RPMI8226 (cell line): ENCODE results near the gene NUBP2.

Experiments
- DNase-seq: peaks from one replicate; pipeline ENCODE4 v3.0.0-alpha.2; 2015

NUBP2 gene

GRCh38 chr16:1759511-1759910 lies 23.2 kb upstream of the NUBP2 start:
- no peak for DNase-seq

DNA sequence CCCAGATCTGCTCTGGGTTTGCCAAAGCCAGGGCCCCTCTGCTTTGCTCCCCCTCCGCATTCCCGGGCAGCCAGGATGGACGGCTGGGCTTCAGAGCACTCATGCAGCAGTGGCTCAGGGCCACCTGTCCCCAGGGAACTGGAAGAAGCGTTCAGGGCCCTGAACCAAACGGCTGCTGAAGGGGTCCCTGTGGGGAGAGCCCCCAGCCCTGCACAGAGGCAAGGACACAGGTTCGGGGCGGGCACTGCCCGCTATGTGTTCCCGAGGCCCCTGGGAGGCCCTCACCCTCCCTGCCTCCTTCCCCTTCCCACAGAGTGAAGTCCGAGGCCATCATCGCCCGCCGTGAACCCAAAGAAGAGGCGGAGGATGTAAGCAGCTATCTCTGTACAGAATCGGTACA lies 21.8 kb upstream of the NUBP2 start:
- DNase-seq, result no peak

DNA sequence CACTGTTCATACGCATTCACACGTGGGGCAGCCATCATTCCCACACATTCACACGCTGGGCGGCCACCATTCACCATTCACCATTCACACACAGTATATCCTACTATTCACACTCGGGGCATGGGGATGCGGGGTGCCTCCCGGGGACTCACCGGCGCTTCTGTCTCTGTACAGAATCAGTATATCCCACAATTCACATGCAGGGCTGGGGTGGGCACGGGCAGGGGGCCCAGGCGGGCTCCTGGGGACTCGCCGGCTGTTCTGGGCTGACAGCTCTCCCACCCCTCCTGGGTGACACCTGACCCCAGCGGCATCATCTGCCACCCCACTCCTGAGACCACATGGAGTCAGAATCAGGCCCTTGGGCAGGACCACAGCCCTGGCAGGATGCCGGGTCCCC lies 21.0 kb upstream of the NUBP2 start:
- DNase-seq, result no peak

GRCh38 chr16:1762196-1762878 lies 20.4 kb upstream of the NUBP2 start:
- no peak for DNase-seq

DNA sequence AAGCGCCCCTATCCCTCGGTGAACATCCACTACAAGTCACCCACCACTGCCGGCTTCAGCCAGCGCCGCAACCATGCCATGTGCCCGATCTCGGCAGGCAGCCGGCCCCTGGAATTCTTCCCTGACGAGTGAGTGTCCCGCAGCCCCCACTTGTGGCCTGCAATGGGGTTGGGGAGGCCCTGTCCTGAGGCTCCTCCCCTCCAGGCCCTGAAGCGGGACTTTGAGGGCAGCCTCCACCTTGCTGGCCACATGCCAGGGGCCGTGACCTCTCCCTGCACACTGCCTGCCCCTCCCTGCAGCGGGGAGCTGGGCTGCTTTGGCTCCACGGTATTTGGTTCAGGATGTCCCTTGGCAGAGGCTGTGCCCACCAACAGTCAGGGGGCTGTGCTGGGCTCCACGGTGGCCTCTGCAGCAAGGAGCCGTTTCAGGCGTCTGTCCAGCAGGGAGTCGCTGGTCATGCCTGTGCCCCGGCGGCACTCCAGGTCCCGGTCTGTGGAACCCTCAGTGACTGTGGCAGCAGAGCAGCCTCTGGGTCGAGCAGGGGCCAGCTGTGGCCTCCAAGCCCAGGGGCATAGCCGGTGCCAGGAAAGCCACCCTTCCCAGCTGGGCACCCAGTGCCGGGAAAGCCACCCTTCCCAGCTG lies 19.8 kb upstream of the NUBP2 start:
- peak; percentile 26 for DNase-seq

GRCh38 chr16:1763521-1764511 lies 18.9 kb upstream of the NUBP2 start:
- DNase-seq, result no peak

- no peak for DNase-seq
Measured at GRCh38 chr16:1764971-1765370, 17.8 kb upstream of the NUBP2 start.

DNA sequence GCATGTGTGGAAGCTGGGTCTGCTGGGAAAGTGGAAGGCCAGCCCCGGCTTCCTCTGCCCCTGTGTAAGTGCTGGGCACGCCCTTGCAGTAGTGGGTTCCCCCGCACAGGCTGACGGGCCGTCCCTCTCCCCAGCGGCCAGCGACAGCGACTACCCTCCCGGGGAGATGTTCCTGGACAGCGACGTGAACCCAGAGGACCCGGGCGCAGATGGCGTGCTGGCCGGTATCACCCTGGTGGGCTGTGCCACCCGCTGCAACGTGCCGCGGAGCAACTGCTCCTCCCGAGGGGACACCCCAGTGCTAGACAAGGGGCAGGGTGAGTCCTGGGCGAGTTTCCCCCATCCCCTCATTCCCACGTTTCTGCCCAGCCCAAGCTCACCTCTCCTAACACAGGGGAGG lies 16.9 kb upstream of the NUBP2 start:
- DNase-seq, result no peak

- no peak for DNase-seq
Measured at GRCh38 chr16:1766231-1766630, 16.5 kb upstream of the NUBP2 start.

DNA sequence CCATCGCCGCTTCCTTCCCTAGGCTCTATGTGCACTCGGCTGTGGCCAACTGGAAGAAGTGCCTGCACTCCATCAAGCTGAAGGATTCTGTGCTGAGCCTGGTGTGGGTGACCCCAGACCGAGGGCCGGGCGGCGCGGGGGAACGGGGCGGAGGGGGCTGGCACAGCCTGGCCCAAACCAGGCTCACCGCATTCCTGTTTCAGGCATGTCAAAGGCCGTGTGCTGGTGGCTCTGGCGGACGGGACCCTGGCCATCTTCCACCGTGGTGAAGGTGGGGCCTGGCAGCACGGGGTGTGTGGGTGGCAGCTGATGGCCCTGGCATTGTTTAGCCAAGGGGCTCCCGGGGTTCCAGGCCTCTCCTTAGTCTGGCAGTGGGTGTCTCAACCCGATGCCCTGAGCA lies 16.1 kb upstream of the NUBP2 start:
- no peak for DNase-seq

GRCh38 chr16:1767116-1767994 lies 15.4 kb upstream of the NUBP2 start:
- DNase-seq, result no peak

DNA sequence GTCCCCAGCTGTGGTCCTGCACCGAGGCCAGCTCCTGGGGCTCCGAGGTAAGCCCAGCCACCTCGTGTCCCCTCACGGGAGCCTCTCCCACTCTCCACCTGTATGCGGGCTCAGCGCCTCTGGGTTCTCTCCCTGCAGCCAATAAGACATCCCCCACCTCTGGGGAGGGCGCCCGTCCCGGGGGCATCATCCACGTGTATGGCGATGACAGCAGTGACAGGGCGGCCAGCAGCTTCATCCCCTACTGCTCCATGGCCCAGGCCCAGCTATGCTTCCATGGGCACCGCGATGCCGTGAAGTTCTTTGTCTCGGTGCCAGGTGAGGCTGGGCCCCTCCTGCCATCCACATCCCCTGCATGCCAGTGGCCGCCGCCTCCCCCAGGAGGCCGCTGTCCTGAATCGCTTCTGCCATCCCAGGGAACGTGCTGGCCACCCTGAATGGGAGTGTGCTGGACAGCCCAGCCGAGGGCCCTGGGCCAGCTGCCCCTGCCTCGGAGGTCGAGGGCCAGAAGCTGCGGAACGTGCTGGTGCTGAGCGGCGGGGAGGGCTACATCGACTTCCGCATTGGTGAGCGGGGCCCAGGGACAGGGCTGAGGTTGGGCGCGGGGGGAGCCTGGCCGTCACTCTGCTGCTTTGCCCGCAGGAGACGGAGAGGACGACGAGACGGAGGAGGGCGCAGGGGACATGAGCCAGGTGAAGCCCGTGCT lies 14.5 kb upstream of the NUBP2 start:
- DNase-seq, result no peak

- no peak for DNase-seq
Measured at GRCh38 chr16:1768767-1769401, 13.9 kb upstream of the NUBP2 start.

DNA sequence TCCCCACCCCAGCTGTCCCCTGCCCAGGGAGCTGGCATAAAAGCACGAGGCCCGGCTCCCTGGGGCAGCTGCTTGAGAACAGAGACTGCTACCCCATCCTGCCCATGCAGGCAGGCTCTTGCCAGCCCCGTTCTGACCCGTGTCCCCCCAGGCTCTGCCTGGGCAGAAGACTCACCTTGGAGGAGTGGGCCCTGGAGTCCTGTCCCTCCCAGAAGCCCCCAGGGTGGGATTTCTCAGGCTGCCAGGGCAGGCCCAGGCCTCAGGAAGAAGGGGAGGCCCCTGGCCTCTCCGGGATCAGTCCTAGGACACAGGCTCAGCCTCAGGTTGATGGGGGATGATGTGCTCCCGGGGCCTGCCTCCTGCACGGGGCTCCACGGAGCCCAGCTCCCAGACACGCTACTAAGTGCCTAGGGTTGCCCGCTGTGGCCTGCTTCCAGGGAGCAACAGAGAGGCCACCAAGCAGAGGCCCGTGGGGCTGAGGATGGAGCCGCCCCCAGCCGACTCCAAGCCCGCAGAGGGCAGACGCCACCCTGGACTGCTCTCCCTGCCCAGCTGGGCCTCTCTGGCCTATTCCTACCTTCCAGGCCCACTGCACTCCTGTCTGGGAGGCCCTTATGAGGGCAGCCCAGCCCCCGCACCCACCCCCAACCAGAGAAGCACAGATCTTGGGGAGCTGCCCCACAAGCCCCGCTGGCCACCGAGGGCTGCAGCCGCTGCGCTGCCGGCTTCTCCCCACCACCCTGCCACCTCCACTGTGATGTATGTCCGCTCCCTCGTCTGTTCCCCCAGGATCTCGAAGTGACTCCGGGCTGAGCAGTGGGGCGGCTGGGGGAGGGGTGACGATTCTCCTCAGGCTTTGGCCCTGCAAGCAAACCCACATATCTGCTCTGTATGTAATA lies 13.1 kb upstream of the NUBP2 start:
- DNase-seq, result no peak

- DNase-seq, result peak; percentile 46
Measured at GRCh38 chr16:1770328-1771187, 12.2 kb upstream of the NUBP2 start.

GRCh38 chr16:1771188-1771863 lies 11.4 kb upstream of the NUBP2 start, which contains the start of gene NME3:
NME3 (minus strand) TSS chr16:1771543; CDS start chr16:1771534, 9 bp downstream.
- DNase-seq, result peak; percentile 84

- no peak for DNase-seq
Measured at GRCh38 chr16:1771864-1772361, 10.8 kb upstream of the NUBP2 start.

DNA sequence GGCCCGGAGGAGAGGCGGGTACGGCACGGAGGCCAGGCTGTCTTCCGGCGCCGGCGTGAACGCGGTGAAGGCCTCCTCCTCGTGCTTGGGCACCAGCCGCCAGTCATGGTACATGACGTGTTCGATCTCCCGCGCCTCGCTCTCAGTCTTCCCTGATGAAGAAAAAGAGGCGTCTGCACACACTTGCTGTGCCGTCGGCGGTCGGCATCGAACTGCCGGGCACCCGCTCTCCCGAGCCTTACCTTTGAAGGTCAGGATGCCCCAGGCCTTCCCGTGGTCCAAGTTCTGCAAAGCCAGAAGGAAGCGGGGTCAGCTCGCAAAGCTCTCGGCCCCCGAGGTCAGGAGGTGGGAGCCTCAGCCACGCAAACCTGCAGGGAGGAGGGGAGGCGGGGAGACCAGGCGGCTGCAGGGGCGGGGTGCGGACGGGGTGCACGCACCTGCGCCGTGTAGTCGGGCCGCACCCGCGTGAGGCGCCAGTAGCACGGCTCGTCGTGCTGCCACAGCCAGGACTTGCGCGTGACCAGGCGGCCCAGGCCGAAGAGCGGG lies 10.3 kb upstream of the NUBP2 start, which contains the start of gene EME2:
Gene EME2 (plus strand): TSS at position 449 of the 546 bp plus-strand sequence. CDS start 418 bp downstream, outside the sequence.
- peak; percentile 72 for DNase-seq
